Activated naive CD8-positive, alpha-beta T cell treated with anti-CD3 and anti-CD28 coated beads for 36 hours (primary cell): ENCODE measurements around the gene CSF2RB. TPM values are rescaled to one million over a fixed set of nuclear protein-coding genes. Genes with fewer than 3 reads are reported as not detected.
A peak's percentile ranks its signal among the peaks of the same experiment; 100 is the strongest.
"Not testable (repeated sequence)": the region's sequence is repeated elsewhere in the genome, so short reads cannot be mapped to it uniquely, and the experiment has no call there.

Experiments
- DNase-seq: peaks from one replicate; pipeline ENCODE4 v3.0.0; 2021
- H3K27ac Mint-ChIP-seq: one replicate; pipeline ENCODE4 v1.8.0; 2022; ENCODE audit warnings: mild to moderate bottlenecking, moderate library complexity, mixed read lengths
- H3K27me3 Mint-ChIP-seq: one replicate; pipeline ENCODE4 v1.8.0; 2022; ENCODE audit warnings: mild to moderate bottlenecking, mixed read lengths
- H3K36me3 Mint-ChIP-seq: one replicate; pipeline ENCODE4 v1.8.0; 2021; ENCODE audit warnings: mild to moderate bottlenecking, mixed read lengths
- H3K4me1 Mint-ChIP-seq: one replicate; pipeline ENCODE4 v1.8.0; 2021; ENCODE audit warnings: mixed read lengths
- H3K4me3 Mint-ChIP-seq: one replicate; pipeline ENCODE4 v1.8.0; 2022; ENCODE audit warnings: mild to moderate bottlenecking, moderate library complexity, mixed read lengths
- H3K9me3 Mint-ChIP-seq: one replicate; pipeline ENCODE4 v1.8.0; 2022; ENCODE audit warnings: mixed read lengths
- total RNA-seq, 2 experiments: library from RNA; stranded (reverse); gene quantifications; one replicate each; pipeline ENCODE4 v1.2.3, GENCODE V29; 2021

CSF2RB gene
- total RNA-seq, 2 experiments from 2014 or later = 0.14 to 0.31 TPM

DNA sequence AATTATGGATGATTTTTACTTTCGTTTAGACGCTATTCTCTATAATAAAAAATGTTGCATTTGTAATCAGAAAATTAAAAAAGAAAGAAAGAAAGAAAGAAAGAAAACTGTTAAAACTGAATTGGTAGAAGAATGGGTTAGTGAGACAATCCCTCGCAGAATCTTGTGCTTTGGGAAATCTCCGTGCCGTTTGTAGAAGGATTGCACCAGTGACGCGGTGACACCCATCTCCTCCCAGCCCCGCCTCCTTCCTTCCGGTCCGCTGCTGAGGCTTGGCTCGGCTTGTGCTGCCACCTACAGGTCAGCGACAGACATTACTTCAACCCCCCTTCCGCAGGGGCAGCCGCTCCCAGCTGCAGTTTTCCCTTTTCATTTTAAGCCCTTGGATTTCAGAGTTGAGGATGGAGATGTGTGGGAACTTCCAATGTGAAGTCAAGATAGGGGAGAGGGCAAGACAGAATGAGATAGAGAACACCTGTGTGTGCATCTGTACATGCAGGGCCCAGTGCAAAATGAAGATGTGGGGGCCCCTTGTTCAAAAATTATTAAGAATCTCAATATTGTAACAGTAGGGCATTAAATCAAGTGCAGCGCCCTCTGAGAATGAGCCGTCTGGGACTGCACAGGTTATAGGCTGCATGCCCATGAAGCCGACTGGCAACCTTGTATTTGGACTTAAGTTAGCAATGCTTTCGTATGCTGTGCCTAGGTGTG, 64.7 kb downstream of the CSF2RB start:
- Mint-ChIP-seq H3K27me3 (peaks cover 5% of the 10 kb centered on the region), H3K36me3 (no peaks in the 10 kb centered on the region), H3K9me3 (no peaks in the 10 kb centered on the region), H3K27ac (peak overlapping the region; percentile 90), H3K4me3 (peak overlapping the region; percentile 80), H3K4me1 (peaks cover 10% of the 10 kb centered on the region)
- DNase-seq = peak; percentile 90

GRCh38 chr22:36979016-36979910, 65.8 kb downstream of the CSF2RB start:
- no peak overlapping the region for H3K27ac Mint-ChIP-seq
- H3K9me3 Mint-ChIP-seq = no peaks in the 10 kb centered on the region
- H3K4me1 Mint-ChIP-seq = peaks cover 10% of the 10 kb centered on the region

DNA sequence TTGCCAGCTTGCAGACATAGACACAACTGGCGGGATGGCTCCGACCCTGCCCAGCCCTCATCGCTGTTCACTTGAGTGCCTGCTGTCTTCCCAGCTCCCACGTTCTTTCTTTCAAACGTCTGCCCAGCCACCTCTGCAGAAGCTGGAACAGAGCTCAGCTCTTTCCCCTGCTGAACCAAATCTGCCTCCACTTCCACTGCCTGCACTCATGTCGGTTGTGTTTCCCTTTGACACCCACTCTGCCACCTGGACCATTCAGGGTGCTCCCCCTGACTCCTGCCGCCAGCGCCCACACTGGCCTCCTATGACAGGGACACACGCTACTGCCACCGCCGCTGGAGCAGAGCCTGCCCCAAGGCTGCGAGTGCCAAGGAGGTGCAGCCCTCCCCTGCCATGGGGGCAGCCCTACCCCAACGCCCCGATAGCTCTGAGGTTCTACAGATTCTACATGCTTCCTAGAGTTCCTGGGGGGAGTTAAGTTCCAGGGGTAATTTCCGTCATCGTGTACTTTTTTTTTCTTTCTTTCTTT, 67.9 kb downstream of the CSF2RB start:
- peaks cover 8% of the 10 kb centered on the region for H3K36me3 Mint-ChIP-seq
- no peak overlapping the region for H3K4me3 Mint-ChIP-seq
- no peak overlapping the region for H3K27ac Mint-ChIP-seq
- no peak for DNase-seq
- peaks cover 10% of the 10 kb centered on the region for H3K4me1 Mint-ChIP-seq
- H3K9me3 Mint-ChIP-seq = peaks cover 12% of the 10 kb centered on the region
- peaks cover 11% of the 10 kb centered on the region for H3K27me3 Mint-ChIP-seq

More at GRCh38 chr22:36979016-36979910, 65.8 kb downstream of the CSF2RB start:
- DNase-seq = no peak
- H3K36me3 Mint-ChIP-seq = no peaks in the 10 kb centered on the region
- no peak overlapping the region for H3K4me3 Mint-ChIP-seq
- H3K27me3 Mint-ChIP-seq = peaks cover 11% of the 10 kb centered on the region

DNA sequence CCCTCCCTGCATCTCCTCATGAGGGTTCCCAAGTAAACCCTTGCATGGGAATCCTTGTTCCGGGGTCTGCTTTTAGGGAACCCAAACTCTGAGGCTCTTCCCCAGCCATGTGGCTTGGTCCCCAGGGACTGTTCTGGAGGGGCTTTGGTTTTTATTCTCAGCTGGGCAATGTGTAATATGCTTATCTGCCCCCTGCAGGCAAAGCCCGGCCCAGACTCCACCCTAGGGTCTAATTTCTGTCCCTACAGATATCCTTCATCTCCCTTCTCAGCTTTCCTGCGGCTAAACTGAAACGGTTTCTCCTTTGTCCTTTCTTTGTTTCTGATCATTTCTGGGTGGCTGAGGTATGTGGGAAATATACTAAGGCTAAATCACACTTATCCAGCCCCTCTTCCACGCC, 68.7 kb downstream of the CSF2RB start:
- Mint-ChIP-seq H3K4me3 (no peak overlapping the region), H3K4me1 (peaks cover 8% of the 10 kb centered on the region), H3K36me3 (peaks cover 8% of the 10 kb centered on the region), H3K27ac (no peak overlapping the region), H3K9me3 (peaks cover 12% of the 10 kb centered on the region), H3K27me3 (peaks cover 11% of the 10 kb centered on the region)
- no peak for DNase-seq

DNA sequence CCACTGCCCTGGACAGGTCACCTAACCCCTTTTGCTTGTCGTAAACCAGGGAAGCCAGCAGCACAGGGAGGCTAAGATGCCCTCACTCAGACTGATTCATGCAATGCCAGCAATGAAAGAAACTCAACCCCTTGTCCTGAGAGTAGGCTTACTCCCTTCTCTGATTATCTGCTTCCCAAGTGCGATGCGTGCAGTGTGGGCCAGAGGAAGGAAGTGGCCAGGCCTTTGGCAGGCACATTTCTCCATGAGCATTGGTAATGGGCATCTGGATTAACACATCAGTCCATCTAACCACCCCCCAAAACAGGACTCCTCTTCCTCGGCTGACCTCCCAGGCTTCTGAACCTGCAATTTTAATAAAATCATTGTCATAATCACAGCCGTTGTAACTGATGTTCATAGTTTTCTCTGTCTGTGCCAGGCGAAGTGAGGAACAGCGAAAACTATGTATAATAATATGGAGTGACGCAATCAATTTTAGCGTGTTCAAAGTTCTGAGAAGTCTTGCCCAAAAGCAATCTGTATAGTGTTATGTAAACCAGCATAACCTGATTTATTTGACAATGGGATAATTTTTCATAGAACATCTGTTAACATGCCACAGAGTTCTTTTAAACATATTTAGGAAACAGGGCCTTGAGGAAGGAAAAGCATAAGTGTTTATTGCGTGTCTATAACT, 71.9 kb downstream of the CSF2RB start:
- H3K4me3 Mint-ChIP-seq = no peak overlapping the region
- peaks cover 8% of the 10 kb centered on the region for H3K36me3 Mint-ChIP-seq
- H3K27ac Mint-ChIP-seq = no peak overlapping the region
- no peak for DNase-seq
- no peaks in the 10 kb centered on the region for H3K4me1 Mint-ChIP-seq
- peaks cover 12% of the 10 kb centered on the region for H3K9me3 Mint-ChIP-seq
- H3K27me3 Mint-ChIP-seq = peaks cover 24% of the 10 kb centered on the region

- Mint-ChIP-seq H3K27me3 (peaks cover 30% of the 10 kb centered on the region), H3K4me1 (no peaks in the 10 kb centered on the region), H3K9me3 (peaks cover 12% of the 10 kb centered on the region), H3K27ac (no peak overlapping the region), H3K36me3 (peaks cover 8% of the 10 kb centered on the region), H3K4me3 (no peak overlapping the region)
- DNase-seq = peak; percentile 45
Observed at GRCh38 chr22:36986242-36986821, 72.9 kb downstream of the CSF2RB start.

DNA sequence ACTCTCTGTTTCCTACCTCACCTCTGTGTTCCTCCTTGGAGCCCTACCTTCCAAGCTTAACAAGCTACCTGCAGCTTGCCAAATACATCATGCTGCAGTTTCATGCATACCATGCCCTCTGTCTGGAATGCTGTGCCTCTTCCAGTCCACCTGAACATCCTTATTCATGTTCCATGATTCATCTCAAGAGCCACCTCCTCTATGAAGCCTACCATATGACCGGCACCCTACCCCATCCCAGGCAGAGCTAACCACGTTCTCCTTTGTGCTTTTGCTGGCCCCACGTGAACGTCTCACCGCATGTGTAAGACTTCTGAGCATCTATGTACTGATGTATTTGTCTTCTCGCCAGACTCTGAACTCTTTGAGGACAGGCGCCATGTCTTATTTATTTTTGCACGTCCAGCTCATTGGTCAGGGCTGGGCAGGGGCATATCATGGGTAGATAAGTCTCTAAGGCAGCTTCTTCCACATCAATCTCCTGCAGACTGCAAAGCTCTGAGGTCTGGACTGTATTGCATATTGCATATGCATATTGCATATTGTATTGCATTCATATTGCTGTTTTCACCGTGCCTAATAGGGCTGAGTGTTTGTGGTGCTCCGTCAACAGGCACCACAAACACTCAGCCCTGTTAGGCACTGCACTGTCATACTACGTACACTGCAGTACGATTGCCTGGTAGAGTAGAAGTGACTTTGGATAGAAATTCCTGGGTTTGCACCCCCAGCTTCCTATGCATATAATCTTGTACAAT, 74.8 kb downstream of the CSF2RB start:
- Mint-ChIP-seq H3K27ac (no peak overlapping the region), H3K36me3 (peaks cover 8% of the 10 kb centered on the region), H3K4me3 (no peak overlapping the region), H3K27me3 (peaks cover 27% of the 10 kb centered on the region), H3K9me3 (peaks cover 12% of the 10 kb centered on the region), H3K4me1 (no peaks in the 10 kb centered on the region)
- DNase-seq = no peak

DNA sequence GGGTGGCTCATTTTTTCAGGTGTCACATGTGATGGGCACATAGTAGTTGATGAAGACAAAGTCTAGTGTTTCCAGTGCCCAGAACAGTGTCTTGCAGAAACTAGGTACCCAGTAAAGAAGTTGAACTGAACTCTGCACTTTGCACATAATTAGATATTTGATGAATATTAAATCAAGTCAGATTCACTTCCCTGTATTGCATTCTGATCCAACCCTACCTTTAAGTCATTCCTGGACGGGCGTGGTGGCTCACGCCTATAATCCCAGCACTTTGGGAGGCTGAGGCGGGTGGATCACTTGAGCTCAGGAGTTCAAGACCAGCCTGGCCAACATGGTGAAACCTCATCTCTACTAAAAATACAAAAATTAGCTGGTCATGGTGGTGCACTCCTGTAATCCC, 75.6 kb downstream of the CSF2RB start:
- H3K27ac Mint-ChIP-seq, DNase-seq, H3K4me1 Mint-ChIP-seq, H3K4me3 Mint-ChIP-seq, H3K36me3 Mint-ChIP-seq: not testable (repeated sequence)
- H3K27me3 Mint-ChIP-seq = peaks cover 21% of the 10 kb centered on the region
- H3K9me3 Mint-ChIP-seq = peaks cover 12% of the 10 kb centered on the region

Other genes starting within 250 kb of the CSF2RB start
- gene CACNG2, start 209.9 kb upstream of the CSF2RB start, total RNA-seq = not detected
- 10 to 100 TPM; 17.3 to 18.2 TPM for gene IFT27, start 137.5 kb upstream of the CSF2RB start, total RNA-seq
- gene PVALB, start 96.6 kb upstream of the CSF2RB start, total RNA-seq = not detected
- gene NCF4, start 52.6 kb upstream of the CSF2RB start, total RNA-seq = 1 to 10 TPM; 2.3 to 2.5 TPM
- gene TST, start 105.8 kb downstream of the CSF2RB start, total RNA-seq = under 1 TPM; 0.68 to 0.80 TPM
- gene MPST, start 106.1 kb downstream of the CSF2RB start, total RNA-seq = 1 to 10 TPM; 5.5 to 5.6 TPM
- 10 to 100 TPM; 22.9 to 25.4 TPM for gene KCTD17, start 138.1 kb downstream of the CSF2RB start, total RNA-seq
- gene TMPRSS6, start 196.1 kb downstream of the CSF2RB start, total RNA-seq = 1 to 10 TPM; 1.8 to 2.0 TPM
- gene IL2RB, start 236.3 kb downstream of the CSF2RB start, total RNA-seq = 100 to 1,000 TPM; 148 to 149 TPM